NCI-H1436 treated with DMSO at 0.1 percent for 48 hours (cell line): ENCODE data around the gene CAB39.

Source experiments
- DNase-seq: peaks from one replicate; lab custom pipeline; 2025; lab: John Stamatoyannopoulos, UW

CAB39 gene

GRCh38 chr2:230712443-230713330 lies at the start of gene CAB39:
TSS of gene CAB39 (plus strand) at chr2:230712842. CDS start at chr2:230760002, 47,160 bp downstream.
- peak; percentile 35 for DNase-seq

GRCh38 chr2:230664128-230664527 lies 48.5 kb upstream of the CAB39 start:
- no peak for DNase-seq

- DNase-seq = no peak
These were observed 47.8 kb upstream of the CAB39 start for GRCh38 chr2:230664844-230665243.

GRCh38 chr2:230665263-230665691 lies 47.4 kb upstream of the CAB39 start:
- DNase-seq = no peak

- DNase-seq = no peak
These were observed 46.2 kb upstream of the CAB39 start for GRCh38 chr2:230666446-230666845.

- no peak for DNase-seq
These were observed 45.5 kb upstream of the CAB39 start for GRCh38 chr2:230666885-230667712.

GRCh38 chr2:230668184-230668938 lies 44.3 kb upstream of the CAB39 start:
- no peak for DNase-seq

GRCh38 chr2:230668939-230669303 lies 43.7 kb upstream of the CAB39 start:
- DNase-seq = no peak

GRCh38 chr2:230669386-230669950 lies 43.2 kb upstream of the CAB39 start:
- DNase-seq = no peak

- no peak for DNase-seq
These were observed 41.5 kb upstream of the CAB39 start for GRCh38 chr2:230671117-230671516.

- DNase-seq = no peak
These were observed 39.8 kb upstream of the CAB39 start for GRCh38 chr2:230672836-230673235.

GRCh38 chr2:230674401-230674800 lies 38.2 kb upstream of the CAB39 start:
- no peak for DNase-seq

- no peak for DNase-seq
These were observed 37.5 kb upstream of the CAB39 start for GRCh38 chr2:230674966-230675672.

GRCh38 chr2:230676546-230676945 lies 36.1 kb upstream of the CAB39 start:
- no peak for DNase-seq

- DNase-seq = no peak
These were observed 35.3 kb upstream of the CAB39 start for GRCh38 chr2:230677201-230677946.

GRCh38 chr2:230678018-230678417 lies 34.6 kb upstream of the CAB39 start:
- no peak for DNase-seq

GRCh38 chr2:230678451-230678850 lies 34.2 kb upstream of the CAB39 start:
- no peak for DNase-seq

- DNase-seq = no peak
These were observed 32.0 kb upstream of the CAB39 start for GRCh38 chr2:230680463-230681170.

- no peak for DNase-seq
These were observed 31.5 kb upstream of the CAB39 start for GRCh38 chr2:230681171-230681545.

- DNase-seq = no peak
These were observed 30.1 kb upstream of the CAB39 start for GRCh38 chr2:230682546-230682945.
